HepG2 (cell line): ENCODE data around the gene SSR2. TPM values are rescaled to one million over a fixed set of nuclear protein-coding genes. Genes with fewer than 3 reads are reported as not detected.

ENCODE experiments used
- CENPT ChIP-seq: sonication (generic); formaldehyde crosslinking; IDR thresholded peaks from 2 replicates; pipeline ENCODE4 v1.8.0; 2022; ENCODE audit warnings: low read depth, mild to moderate bottlenecking, moderate library complexity, missing genetic modification reagents
- DNMT3B ChIP-seq: conservative IDR thresholded peaks from 2 replicates; pipeline ENCODE4 v1.6.1; 2016; ENCODE audit warnings: missing biosample characterization, control low read depth
- FOXA3 ChIP-seq: IDR thresholded peaks from 2 replicates; pipeline ENCODE4 v1.6.1; 2016; ENCODE audit warnings: missing genetic modification reagents, missing compliant biosample characterization
- HES4 ChIP-seq: sonication (generic); formaldehyde crosslinking; IDR thresholded peaks from 2 replicates; pipeline ENCODE4 v1.9.0; 2021; ENCODE audit warnings: mild to moderate bottlenecking, missing genetic modification reagents, borderline replicate concordance
- HMGA1 ChIP-seq: sonication (generic); formaldehyde crosslinking; conservative IDR thresholded peaks from 2 replicates; pipeline ENCODE4 v1.4.0; 2020; ENCODE audit warnings: missing genetic modification reagents
- NFYB ChIP-seq: sonication (generic); formaldehyde crosslinking; IDR thresholded peaks from 2 replicates; pipeline ENCODE4 v1.4.0; 2020; ENCODE audit warnings: missing genetic modification reagents
- NFYC ChIP-seq: IDR thresholded peaks from 2 replicates; pipeline ENCODE4 v1.6.1; 2016; ENCODE audit warnings: missing genetic modification reagents, missing compliant biosample characterization
- PCBP1 ChIP-seq: fragments of 200-400 bp; formaldehyde crosslinking; IDR thresholded peaks from 2 replicates; pipeline ENCODE4 v1.6.1; 2017; ENCODE audit warnings: mild to moderate bottlenecking, low read depth, low read length, borderline replicate concordance
- PLRG1 ChIP-seq: fragments of 450-650 bp; conservative IDR thresholded peaks from 2 replicates; pipeline ENCODE4 v1.6.1; 2016
- RARA ChIP-seq: IDR thresholded peaks from 2 replicates; pipeline ENCODE4 v1.6.1; 2016; ENCODE audit warnings: missing genetic modification reagents, missing compliant biosample characterization
- RORA ChIP-seq: sonication (generic); formaldehyde crosslinking; IDR thresholded peaks from 2 replicates; pipeline ENCODE4 v1.5.0; 2020; ENCODE audit warnings: mild to moderate bottlenecking, missing genetic modification reagents, moderate library complexity
- SMAD3 ChIP-seq: sonication (generic); formaldehyde crosslinking; IDR thresholded peaks from 2 replicates; pipeline ENCODE4 v1.4.0; 2020; ENCODE audit warnings: missing genetic modification reagents
- ZFP90 ChIP-seq: sonication (generic); formaldehyde crosslinking; IDR thresholded peaks from 2 replicates; pipeline ENCODE4 v1.8.0; 2022; ENCODE audit warnings: missing genetic modification reagents, mild to moderate bottlenecking, inconsistent platforms, borderline replicate concordance
- ZNF121 ChIP-seq: sonication (generic); formaldehyde crosslinking; IDR thresholded peaks from 2 replicates; pipeline ENCODE4 v1.5.0; 2020; ENCODE audit warnings: mild to moderate bottlenecking, missing genetic modification reagents
- ZNF3 ChIP-seq: IDR thresholded peaks from 2 replicates; pipeline ENCODE4 v1.7.0; 2017; ENCODE audit warnings: inconsistent platforms
- ZNF570 ChIP-seq: sonication (generic); formaldehyde crosslinking; IDR thresholded peaks from 2 replicates; pipeline ENCODE4 v1.4.0; 2020; ENCODE audit warnings: mild to moderate bottlenecking, missing genetic modification reagents, borderline replicate concordance
- ZNF660 ChIP-seq: sonication (generic); formaldehyde crosslinking; IDR thresholded peaks from 2 replicates; pipeline ENCODE4 v1.5.1; 2020; ENCODE audit warnings: mild to moderate bottlenecking, low read depth, missing genetic modification reagents, borderline replicate concordance
- ZNF777 ChIP-seq: sonication (generic); formaldehyde crosslinking; IDR thresholded peaks from 2 replicates; pipeline ENCODE4 v1.4.0; 2020; ENCODE audit warnings: missing genetic modification reagents
- polyA plus RNA-seq, 8 experiments: library from polyadenylated mRNA; depleted of rRNA in 3 of 8; stranded (reverse) in 7 of 8; unstranded in 1 of 8; fragments of >200 nt; fragmentation: Illumina TruSeq in 4 of 8; extraction: Trizol in 4 of 8; gene quantifications; 2 replicates each; pipeline versions ENCODE4 v1.2.1 to v1.2.3, GENCODE V29; 2011 to 2016; ENCODE audit warnings: low read depth in 4 of 8, missing spikeins in 1 of 8, mixed read lengths in 1 of 8; ENCODE audit not compliant: insufficient read depth in 1 of 8
- total RNA-seq, 5 experiments: library from RNA; depleted of rRNA; stranded (reverse); fragments of >200 nt; fragmentation: Illumina TruSeq; extraction: Trizol; gene quantifications; 2 replicates each; pipeline ENCODE4 v1.2.3, GENCODE V29; 2016; ENCODE audit warnings: low read depth in 1 of 5
- TF ChIP-seq, protein P1 (sequence below): sonication (generic); formaldehyde crosslinking; IDR thresholded peaks from 2 replicates; pipeline ENCODE4 v1.5.0; 2020; ENCODE audit warnings: mild to moderate bottlenecking, missing genetic modification reagents
- TF ChIP-seq, protein P2 (sequence below): sonication (generic); formaldehyde crosslinking; IDR thresholded peaks from 2 replicates; pipeline ENCODE4 v1.8.1; 2023; ENCODE audit warnings: missing genetic modification reagents, inconsistent platforms, borderline replicate concordance
- TF ChIP-seq, protein P3 (sequence below): sonication (generic); formaldehyde crosslinking; IDR thresholded peaks from 2 replicates; pipeline ENCODE4 v1.5.0; 2020; ENCODE audit warnings: missing genetic modification reagents
- TF ChIP-seq, protein P4 (sequence below): sonication (generic); formaldehyde crosslinking; conservative IDR thresholded peaks from 2 replicates; pipeline ENCODE4 v1.8.0; 2022; ENCODE audit warnings: mild to moderate bottlenecking, moderate library complexity, missing genetic modification reagents
- TF ChIP-seq, protein P5 (sequence below): sonication (generic); formaldehyde crosslinking; IDR thresholded peaks from 2 replicates; pipeline ENCODE4 v1.5.0; 2020; ENCODE audit warnings: mild to moderate bottlenecking, missing genetic modification reagents, moderate library complexity

The SSR2 gene
- total and polyA plus RNA-seq, 2 of the 13 experiments (the other 11 are each of a cell fraction or from before 2014, with no cell fraction given) = 284 to 461 TPM

DNA sequence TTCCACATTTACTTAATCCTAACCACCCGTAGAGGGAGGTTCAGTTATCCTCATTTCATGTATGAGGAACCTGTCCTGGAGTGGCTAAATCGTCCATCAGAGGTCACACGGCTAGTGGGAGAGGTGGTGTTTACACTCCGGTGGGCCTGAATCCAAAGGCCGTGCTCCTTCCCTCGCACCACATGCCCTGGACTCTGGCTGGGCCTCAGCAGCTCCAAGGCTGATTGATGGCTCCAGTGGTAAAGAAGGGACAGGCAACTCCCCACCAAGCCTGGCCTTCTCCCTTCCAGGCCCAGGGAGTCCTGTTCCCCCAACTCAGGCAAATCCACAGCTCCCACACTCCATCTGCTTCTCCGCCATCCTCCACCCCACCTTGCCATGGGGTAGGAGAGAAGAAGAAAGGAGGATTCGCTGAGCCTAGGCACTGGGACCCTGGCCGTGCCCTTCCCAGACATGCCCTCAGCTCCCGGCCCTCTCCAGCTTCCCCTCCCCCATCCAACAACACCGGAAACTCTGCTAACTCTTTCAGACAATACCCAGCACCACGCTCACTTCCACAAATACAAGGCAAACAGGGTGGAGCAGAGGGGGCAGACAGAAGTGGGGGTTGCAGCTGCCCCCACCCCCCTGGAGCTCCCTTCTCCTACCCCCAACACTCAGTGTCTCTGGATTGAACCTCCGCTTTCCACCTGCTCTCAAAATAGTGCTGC, 53.3 kb downstream of the SSR2 start (continued):
- TF ChIP-seq, protein P1, sequence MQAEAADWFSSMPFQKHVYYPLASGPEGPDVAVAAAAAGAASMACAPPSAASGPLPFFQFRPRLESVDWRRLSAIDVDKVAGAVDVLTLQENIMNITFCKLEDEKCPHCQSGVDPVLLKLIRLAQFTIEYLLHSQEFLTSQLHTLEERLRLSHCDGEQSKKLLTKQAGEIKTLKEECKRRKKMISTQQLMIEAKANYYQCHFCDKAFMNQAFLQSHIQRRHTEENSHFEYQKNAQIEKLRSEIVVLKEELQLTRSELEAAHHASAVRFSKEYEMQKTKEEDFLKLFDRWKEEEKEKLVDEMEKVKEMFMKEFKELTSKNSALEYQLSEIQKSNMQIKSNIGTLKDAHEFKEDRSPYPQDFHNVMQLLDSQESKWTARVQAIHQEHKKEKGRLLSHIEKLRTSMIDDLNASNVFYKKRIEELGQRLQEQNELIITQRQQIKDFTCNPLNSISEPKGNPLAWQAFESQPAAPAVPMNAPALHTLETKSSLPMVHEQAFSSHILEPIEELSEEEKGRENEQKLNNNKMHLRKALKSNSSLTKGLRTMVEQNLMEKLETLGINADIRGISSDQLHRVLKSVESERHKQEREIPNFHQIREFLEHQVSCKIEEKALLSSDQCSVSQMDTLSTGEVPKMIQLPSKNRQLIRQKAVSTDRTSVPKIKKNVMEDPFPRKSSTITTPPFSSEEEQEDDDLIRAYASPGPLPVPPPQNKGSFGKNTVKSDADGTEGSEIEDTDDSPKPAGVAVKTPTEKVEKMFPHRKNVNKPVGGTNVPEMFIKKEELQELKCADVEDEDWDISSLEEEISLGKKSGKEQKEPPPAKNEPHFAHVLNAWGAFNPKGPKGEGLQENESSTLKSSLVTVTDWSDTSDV = no peak
- TF ChIP-seq PCBP1 = 0 out of 2 replicates have a peak, but pooled peaks have one; percentile 62
- TF ChIP-seq RARA (CRISPR knock-in tag) = peak; percentile 79
- TF ChIP-seq, protein P2, sequence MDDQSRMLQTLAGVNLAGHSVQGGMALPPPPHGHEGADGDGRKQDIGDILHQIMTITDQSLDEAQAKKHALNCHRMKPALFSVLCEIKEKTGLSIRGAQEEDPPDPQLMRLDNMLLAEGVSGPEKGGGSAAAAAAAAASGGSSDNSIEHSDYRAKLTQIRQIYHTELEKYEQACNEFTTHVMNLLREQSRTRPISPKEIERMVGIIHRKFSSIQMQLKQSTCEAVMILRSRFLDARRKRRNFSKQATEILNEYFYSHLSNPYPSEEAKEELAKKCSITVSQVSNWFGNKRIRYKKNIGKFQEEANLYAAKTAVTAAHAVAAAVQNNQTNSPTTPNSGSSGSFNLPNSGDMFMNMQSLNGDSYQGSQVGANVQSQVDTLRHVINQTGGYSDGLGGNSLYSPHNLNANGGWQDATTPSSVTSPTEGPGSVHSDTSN (CRISPR knock-in tag) = no peak
- TF ChIP-seq, protein P3, sequence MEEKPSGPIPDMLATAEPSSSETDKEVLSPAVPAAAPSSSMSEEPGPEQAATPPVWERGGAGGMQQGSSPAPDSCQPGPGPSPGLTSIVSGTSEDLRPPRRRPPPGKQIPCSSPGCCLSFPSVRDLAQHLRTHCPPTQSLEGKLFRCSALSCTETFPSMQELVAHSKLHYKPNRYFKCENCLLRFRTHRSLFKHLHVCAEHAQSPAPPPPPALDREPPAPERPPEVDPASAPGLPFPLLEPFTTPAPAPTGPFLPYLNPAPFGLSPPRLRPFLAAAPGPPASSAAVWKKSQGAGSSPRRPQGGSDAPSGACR (CRISPR knock-in tag) = peak; percentile 27; the same call in 1 of the 2 replicates
- TF ChIP-seq CENPT = no peak
- TF ChIP-seq SMAD3 (CRISPR knock-in tag) = 0 out of 2 replicates have a peak, but pooled peaks have one; percentile 63
- TF ChIP-seq ZNF3 = no peak
- TF ChIP-seq ZNF570 (CRISPR knock-in tag) = no peak
- TF ChIP-seq, protein P4, sequence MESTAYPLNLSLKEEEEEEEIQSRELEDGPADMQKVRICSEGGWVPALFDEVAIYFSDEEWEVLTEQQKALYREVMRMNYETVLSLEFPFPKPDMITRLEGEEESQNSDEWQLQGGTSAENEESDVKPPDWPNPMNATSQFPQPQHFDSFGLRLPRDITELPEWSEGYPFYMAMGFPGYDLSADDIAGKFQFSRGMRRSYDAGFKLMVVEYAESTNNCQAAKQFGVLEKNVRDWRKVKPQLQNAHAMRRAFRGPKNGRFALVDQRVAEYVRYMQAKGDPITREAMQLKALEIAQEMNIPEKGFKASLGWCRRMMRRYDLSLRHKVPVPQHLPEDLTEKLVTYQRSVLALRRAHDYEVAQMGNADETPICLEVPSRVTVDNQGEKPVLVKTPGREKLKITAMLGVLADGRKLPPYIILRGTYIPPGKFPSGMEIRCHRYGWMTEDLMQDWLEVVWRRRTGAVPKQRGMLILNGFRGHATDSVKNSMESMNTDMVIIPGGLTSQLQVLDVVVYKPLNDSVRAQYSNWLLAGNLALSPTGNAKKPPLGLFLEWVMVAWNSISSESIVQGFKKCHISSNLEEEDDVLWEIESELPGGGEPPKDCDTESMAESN (CRISPR knock-in tag) = peak; percentile 75; the same call in 1 of the 2 replicates
- TF ChIP-seq, protein P5, sequence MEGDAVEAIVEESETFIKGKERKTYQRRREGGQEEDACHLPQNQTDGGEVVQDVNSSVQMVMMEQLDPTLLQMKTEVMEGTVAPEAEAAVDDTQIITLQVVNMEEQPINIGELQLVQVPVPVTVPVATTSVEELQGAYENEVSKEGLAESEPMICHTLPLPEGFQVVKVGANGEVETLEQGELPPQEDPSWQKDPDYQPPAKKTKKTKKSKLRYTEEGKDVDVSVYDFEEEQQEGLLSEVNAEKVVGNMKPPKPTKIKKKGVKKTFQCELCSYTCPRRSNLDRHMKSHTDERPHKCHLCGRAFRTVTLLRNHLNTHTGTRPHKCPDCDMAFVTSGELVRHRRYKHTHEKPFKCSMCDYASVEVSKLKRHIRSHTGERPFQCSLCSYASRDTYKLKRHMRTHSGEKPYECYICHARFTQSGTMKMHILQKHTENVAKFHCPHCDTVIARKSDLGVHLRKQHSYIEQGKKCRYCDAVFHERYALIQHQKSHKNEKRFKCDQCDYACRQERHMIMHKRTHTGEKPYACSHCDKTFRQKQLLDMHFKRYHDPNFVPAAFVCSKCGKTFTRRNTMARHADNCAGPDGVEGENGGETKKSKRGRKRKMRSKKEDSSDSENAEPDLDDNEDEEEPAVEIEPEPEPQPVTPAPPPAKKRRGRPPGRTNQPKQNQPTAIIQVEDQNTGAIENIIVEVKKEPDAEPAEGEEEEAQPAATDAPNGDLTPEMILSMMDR (CRISPR knock-in tag) = peak; percentile 39
- TF ChIP-seq RORA (CRISPR knock-in tag) = no peak
- no peak; the same call in 1 of the 2 replicates for TF ChIP-seq ZFP90 (CRISPR knock-in tag)
- TF ChIP-seq HMGA1 (CRISPR knock-in tag) = no peak
- TF ChIP-seq NFYB (CRISPR knock-in tag) = no peak
- no peak for TF ChIP-seq PLRG1
- peak; percentile 97 for TF ChIP-seq FOXA3
- TF ChIP-seq ZNF777 = no peak
- TF ChIP-seq DNMT3B (CRISPR knock-in tag) = no peak
- TF ChIP-seq NFYC (CRISPR knock-in tag) = no peak
- TF ChIP-seq ZNF660 (CRISPR knock-in tag) = no peak
- TF ChIP-seq HES4 (CRISPR knock-in tag) = no peak
- TF ChIP-seq ZNF121 (CRISPR knock-in tag) = no peak
